Natural killer cell treated with Interleukin-12 subunit alpha and Interleukin-12 subunit beta and Interleukin-15 and Interleukin-18, amount 100 ng/mL, for 72 hours (primary cell): ENCODE data around the gene COL21A1. TPM values are rescaled to one million over a fixed set of nuclear protein-coding genes. Genes with fewer than 3 reads are reported as not detected.

Experiments
- ATAC-seq, 2 donors: fragments of 150-1000 bp; cut with Tn5 transposase in 1 of 2; sonication (Bioruptor Pico), chemical (Tn5 transposase) in 1 of 2; 2 replicates each; pipeline ENCODE4 v1.10.0; 2021
- DNase-seq: peaks from one replicate; pipeline ENCODE4 v3.0.0; 2022; ENCODE audit warnings: low spot score
- H3K27ac Mint-ChIP-seq, 2 donors: 1 replicate in 1 of 2; 2 replicates in 1 of 2; pipeline ENCODE4 v1.8.0; 2022; ENCODE audit warnings: mixed read lengths in 2 of 2, mild to moderate bottlenecking in 1 of 2, moderate library complexity in 1 of 2
- H3K27me3 Mint-ChIP-seq, 2 donors: 1 replicate in 1 of 2; 2 replicates in 1 of 2; pipeline ENCODE4 v1.8.0; 2022; ENCODE audit warnings: mixed read lengths in 2 of 2
- H3K36me3 Mint-ChIP-seq: one replicate; pipeline ENCODE4 v1.8.0; 2022; ENCODE audit warnings: mixed read lengths
- H3K4me1 Mint-ChIP-seq, 2 donors: 1 replicate in 1 of 2; 2 replicates in 1 of 2; pipeline ENCODE4 v1.8.0; 2022; ENCODE audit warnings: low read depth in 2 of 2, mixed read lengths in 2 of 2, mild to moderate bottlenecking in 1 of 2
- H3K4me3 Mint-ChIP-seq: one replicate; pipeline ENCODE4 v1.8.0; 2022; ENCODE audit warnings: mixed read lengths
- H3K9me3 Mint-ChIP-seq: 2 replicates; pipeline ENCODE4 v1.8.0; 2022; ENCODE audit warnings: mixed read lengths
- total RNA-seq, 2 donors: library from RNA; stranded (reverse); gene quantifications; one replicate each; pipeline ENCODE4 v1.2.3, GENCODE V29; 2022

The COL21A1 gene
- not detected for total RNA-seq

GRCh38 chr6:56246881-56247653, at the start of gene COL21A1:
COL21A1 (minus strand) TSS chr6:56247580; CDS start chr6:56182618, 64,962 bp downstream.
- Mint-ChIP-seq H3K4me3 (no peak within 1 kb of the TSS), H3K4me1 (no peaks in the 10 kb centered on the region), H3K27me3 (peaks cover 0 to 3% of the 10 kb centered on the region in 2 donors), H3K27ac (no peak within 1 kb of the TSS), H3K9me3 (peaks cover 17% of the 10 kb centered on the region), H3K36me3 (no peaks in the 10 kb centered on the region)
- DNase-seq (no peak), ATAC-seq (no peak)

GRCh38 chr6:56293781-56294180, 46.4 kb upstream of the COL21A1 start:
- Mint-ChIP-seq H3K27ac (no peak overlapping the region), H3K4me3 (no peak overlapping the region), H3K36me3 (no peaks in the 10 kb centered on the region), H3K4me1 (no peaks in the 10 kb centered on the region), H3K9me3 (no peaks in the 10 kb centered on the region), H3K27me3 (no peaks in the 10 kb centered on the region)
- no peak for DNase-seq
- no peak for ATAC-seq

- no peak overlapping the region for H3K27ac Mint-ChIP-seq
- peaks cover 1% of the 10 kb centered on the region for H3K9me3 Mint-ChIP-seq
- H3K4me3 Mint-ChIP-seq = no peak overlapping the region
- H3K36me3 Mint-ChIP-seq = no peaks in the 10 kb centered on the region
- H3K27me3 Mint-ChIP-seq = no peaks in the 10 kb centered on the region
- no peaks in the 10 kb centered on the region for H3K4me1 Mint-ChIP-seq
- no peak for ATAC-seq
- no peak for DNase-seq
These were observed 45.3 kb upstream of the COL21A1 start for GRCh38 chr6:56292505-56293181.

GRCh38 chr6:56291302-56291917, 44.0 kb upstream of the COL21A1 start:
- H3K27me3 Mint-ChIP-seq = no peaks in the 10 kb centered on the region
- ATAC-seq = no peak
- no peak for DNase-seq
- H3K9me3 Mint-ChIP-seq = peaks cover 5% of the 10 kb centered on the region
- no peak overlapping the region for H3K27ac Mint-ChIP-seq
- H3K4me1 Mint-ChIP-seq = no peaks in the 10 kb centered on the region
- H3K4me3 Mint-ChIP-seq = no peak overlapping the region
- no peaks in the 10 kb centered on the region for H3K36me3 Mint-ChIP-seq

GRCh38 chr6:56289721-56290120, 42.3 kb upstream of the COL21A1 start:
- Mint-ChIP-seq H3K27me3 (no peaks in the 10 kb centered on the region), H3K36me3 (no peaks in the 10 kb centered on the region), H3K27ac (no peak overlapping the region), H3K4me1 (no peaks in the 10 kb centered on the region), H3K4me3 (no peak overlapping the region), H3K9me3 (peaks cover 8% of the 10 kb centered on the region)
- no peak for ATAC-seq
- DNase-seq = no peak

- Mint-ChIP-seq H3K4me1 (no peaks in the 10 kb centered on the region), H3K4me3 (no peak overlapping the region), H3K36me3 (no peaks in the 10 kb centered on the region), H3K27me3 (no peaks in the 10 kb centered on the region), H3K9me3 (peaks cover 11% of the 10 kb centered on the region), H3K27ac (no peak overlapping the region)
- ATAC-seq (no peak), DNase-seq (no peak)
These were observed 41.0 kb upstream of the COL21A1 start for GRCh38 chr6:56288347-56288746.

- H3K9me3 Mint-ChIP-seq = peaks cover 14% of the 10 kb centered on the region
These were observed 35.0 kb upstream of the COL21A1 start for GRCh38 chr6:56282391-56282790.

GRCh38 chr6:56280126-56280525, 32.7 kb upstream of the COL21A1 start:
- no peaks in the 10 kb centered on the region for H3K27me3 Mint-ChIP-seq
- no peak overlapping the region for H3K27ac Mint-ChIP-seq
- no peak overlapping the region for H3K4me3 Mint-ChIP-seq

More at GRCh38 chr6:56282391-56282790, 35.0 kb upstream of the COL21A1 start:
- Mint-ChIP-seq H3K36me3 (no peaks in the 10 kb centered on the region), H3K4me1 (no peaks in the 10 kb centered on the region), H3K4me3 (no peak overlapping the region), H3K27me3 (no peaks in the 10 kb centered on the region), H3K27ac (no peak overlapping the region)
- ATAC-seq (no peak), DNase-seq (no peak)

GRCh38 chr6:56279331-56280080, 32.1 kb upstream of the COL21A1 start:
- Mint-ChIP-seq H3K4me1 (no peaks in the 10 kb centered on the region), H3K4me3 (no peak overlapping the region), H3K27ac (no peak overlapping the region), H3K9me3 (peaks cover 7% of the 10 kb centered on the region), H3K27me3 (no peaks in the 10 kb centered on the region), H3K36me3 (no peaks in the 10 kb centered on the region)
- ATAC-seq (no peak), DNase-seq (no peak)

More at GRCh38 chr6:56280126-56280525, 32.7 kb upstream of the COL21A1 start:
- Mint-ChIP-seq H3K9me3 (peaks cover 13% of the 10 kb centered on the region), H3K36me3 (no peaks in the 10 kb centered on the region), H3K4me1 (no peaks in the 10 kb centered on the region)
- ATAC-seq = no peak
- no peak for DNase-seq

- Mint-ChIP-seq H3K36me3 (no peaks in the 10 kb centered on the region), H3K27ac (no peak overlapping the region), H3K27me3 (no peaks in the 10 kb centered on the region), H3K9me3 (peaks cover 7% of the 10 kb centered on the region), H3K4me1 (no peaks in the 10 kb centered on the region), H3K4me3 (no peak overlapping the region)
- DNase-seq = no peak
- ATAC-seq = no peak
These were observed 30.8 kb upstream of the COL21A1 start for GRCh38 chr6:56278171-56278591.

- Mint-ChIP-seq H3K4me3 (no peak overlapping the region), H3K27ac (no peak overlapping the region), H3K36me3 (peaks cover 6% of the 10 kb centered on the region), H3K27me3 (no peaks in the 10 kb centered on the region), H3K4me1 (no peaks in the 10 kb centered on the region), H3K9me3 (peaks cover 17% of the 10 kb centered on the region)
- no peak for ATAC-seq
- DNase-seq = no peak
These were observed 23.5 kb upstream of the COL21A1 start for GRCh38 chr6:56270812-56271441.

GRCh38 chr6:56268266-56268665, 20.9 kb upstream of the COL21A1 start:
- ATAC-seq (no peak), DNase-seq (no peak)
- Mint-ChIP-seq H3K4me1 (no peaks in the 10 kb centered on the region), H3K27me3 (no peaks in the 10 kb centered on the region), H3K4me3 (no peak overlapping the region), H3K36me3 (peaks cover 6% of the 10 kb centered on the region), H3K9me3 (peaks cover 17% of the 10 kb centered on the region), H3K27ac (no peak overlapping the region)

GRCh38 chr6:56266011-56266410, 18.6 kb upstream of the COL21A1 start:
- H3K4me1 Mint-ChIP-seq = no peaks in the 10 kb centered on the region
- no peak overlapping the region for H3K4me3 Mint-ChIP-seq

More at GRCh38 chr6:56266011-56266410, 18.6 kb upstream of the COL21A1 start:
- no peak for DNase-seq
- ATAC-seq = no peak
- Mint-ChIP-seq H3K36me3 (peaks cover 6% of the 10 kb centered on the region), H3K27me3 (no peaks in the 10 kb centered on the region), H3K27ac (no peak overlapping the region), H3K9me3 (peaks cover 16% of the 10 kb centered on the region)
